Stimulated activated CD8-positive, alpha-beta memory T cell treated with anti-CD3 and anti-CD28 coated beads, Interleukin-15, amount 100 ng/mL, for 1 hour (primary cell): ENCODE results near the gene ST7L.
"Not testable (repeated sequence)": the region's sequence is repeated elsewhere in the genome, so short reads cannot be mapped to it uniquely, and the experiment has no call there.

Source experiments
- DNase-seq: peaks from one replicate; pipeline ENCODE4 v3.0.0-alpha.2; 2020; ENCODE audit warnings: low read depth

The ST7L gene

DNA sequence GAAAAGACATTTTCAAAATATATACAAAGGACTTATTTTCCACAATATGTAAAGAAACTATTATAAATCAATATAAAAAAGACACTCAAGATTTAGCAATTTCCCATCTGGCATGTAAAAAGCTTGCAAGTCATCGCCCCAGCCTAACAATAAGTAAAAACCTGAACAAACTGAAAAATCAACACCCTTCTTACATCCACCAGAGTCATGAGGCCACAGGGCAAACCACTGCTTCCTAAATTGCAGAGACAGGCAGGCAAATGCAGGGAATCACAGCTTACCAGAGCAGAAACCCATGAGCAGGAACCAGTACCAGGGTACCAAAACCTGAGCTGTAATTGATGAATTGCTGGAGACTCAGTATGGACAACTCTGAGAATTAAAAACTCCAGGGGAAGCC lies 126.9 kb downstream of the ST7L start:
- DNase-seq: no peak

- no peak for DNase-seq
Observed at GRCh38 chr1:112488141-112488540, 130.8 kb downstream of the ST7L start.

DNA sequence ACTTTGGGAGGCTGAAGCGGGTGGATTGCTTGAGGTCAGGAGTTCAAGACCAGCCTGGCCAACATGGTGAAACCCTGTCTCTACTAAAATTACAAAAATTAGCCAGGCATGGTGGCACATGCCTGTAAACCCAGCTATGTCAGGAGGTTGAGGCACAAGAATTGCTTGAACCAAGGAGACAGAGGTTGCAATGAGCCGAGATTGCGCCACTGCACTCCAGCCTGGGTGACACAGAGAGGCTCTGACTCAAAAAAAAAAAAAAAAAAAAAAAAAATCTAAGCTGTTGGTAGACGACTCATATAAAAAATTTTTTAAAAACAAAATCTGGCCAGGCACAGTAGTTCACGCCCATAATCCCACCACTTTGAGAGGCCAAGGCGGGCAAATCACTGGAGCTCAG lies 131.3 kb downstream of the ST7L start:
- DNase-seq: not testable (repeated sequence)

GRCh38 chr1:112486063-112486462 lies 132.9 kb downstream of the ST7L start:
- not testable (repeated sequence) for DNase-seq

DNA sequence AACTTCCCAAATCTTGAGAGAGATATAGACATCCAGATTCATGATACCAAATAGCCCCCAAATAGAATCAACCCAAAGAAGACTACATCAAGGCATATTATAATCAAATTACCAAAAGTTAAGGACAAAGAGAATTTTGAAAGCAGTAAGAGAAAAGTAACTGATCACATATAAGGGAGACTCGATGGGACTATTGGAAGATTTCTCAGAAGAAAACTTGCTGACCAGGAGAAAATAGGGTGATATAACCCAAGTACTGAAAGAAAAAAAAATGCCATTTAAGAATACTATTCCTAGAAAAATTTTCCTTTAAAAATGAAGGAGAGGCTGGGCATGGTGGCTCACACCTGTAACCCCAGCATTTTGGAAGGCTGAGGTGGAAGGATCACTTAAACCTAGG lies 140.6 kb downstream of the ST7L start:
- no peak for DNase-seq

DNA sequence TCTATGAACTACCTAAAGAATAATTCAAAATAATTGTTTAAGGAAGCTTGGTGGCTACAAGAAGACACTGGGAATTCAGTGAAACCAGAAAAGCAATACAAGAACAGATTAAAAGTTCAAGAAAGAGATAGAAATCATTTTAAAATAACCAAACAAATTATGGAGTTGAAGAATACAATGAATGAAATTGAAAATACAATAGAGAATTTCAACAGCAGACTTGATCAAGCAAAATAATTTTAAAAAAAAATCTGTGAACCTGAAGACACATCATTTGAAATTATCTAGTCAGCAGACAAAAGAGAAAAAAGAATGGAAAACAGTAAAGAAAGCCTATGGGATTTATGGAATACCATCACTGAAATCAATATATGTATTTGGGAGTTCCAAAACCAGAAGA lies 141.4 kb downstream of the ST7L start:
- no peak for DNase-seq
